Measurements from ENCODE around the gene STAC3. TPM values are rescaled to one million over a fixed set of nuclear protein-coding genes. Genes with fewer than 3 reads are reported as not detected.

Gene STAC3
- total RNA-seq, 1 experiment from 2014 or later: 1,339 TPM

GRCh38 chr12:57234571-57235016 lies 16.4 kb downstream of the STAC3 start:
- Histone ChIP-seq H3K9me3 (replicated peaks) (no peaks in the 10 kb centered on the region), H3K36me3 (peaks cover 53% of the 10 kb centered on the region), H3K27ac (no peak overlapping the region), H3K27me3 (no peaks in the 10 kb centered on the region), H3K4me1 (peaks cover 9% of the 10 kb centered on the region), H3K4me3 (no peak overlapping the region)
- no peak for DNase-seq

GRCh38 chr12:57234233-57234570 lies 16.8 kb downstream of the STAC3 start:
- Histone ChIP-seq H3K4me1 (peaks cover 9% of the 10 kb centered on the region), H3K27me3 (no peaks in the 10 kb centered on the region), H3K36me3 (peaks cover 53% of the 10 kb centered on the region), H3K4me3 (no peak overlapping the region), H3K9me3 (replicated peaks) (no peaks in the 10 kb centered on the region), H3K27ac (no peak overlapping the region)
- DNase-seq: no peak

GRCh38 chr12:57233357-57234232 lies 17.4 kb downstream of the STAC3 start:
- Histone ChIP-seq H3K27ac (no peak overlapping the region), H3K4me1 (peaks cover 15% of the 10 kb centered on the region), H3K36me3 (peaks cover 53% of the 10 kb centered on the region), H3K4me3 (no peak overlapping the region), H3K9me3 (replicated peaks) (no peaks in the 10 kb centered on the region), H3K27me3 (no peaks in the 10 kb centered on the region)
- no peak for DNase-seq

GRCh38 chr12:57232156-57232756 lies 18.7 kb downstream of the STAC3 start:
- Histone ChIP-seq H3K27ac (no peak overlapping the region), H3K4me3 (no peak overlapping the region), H3K27me3 (no peaks in the 10 kb centered on the region), H3K9me3 (replicated peaks) (no peaks in the 10 kb centered on the region), H3K36me3 (peaks cover 53% of the 10 kb centered on the region), H3K4me1 (peaks cover 19% of the 10 kb centered on the region)
- DNase-seq: no peak

GRCh38 chr12:57231276-57232021 lies 19.5 kb downstream of the STAC3 start:
- no peak for DNase-seq
- H3K27me3 ChIP-seq: no peaks in the 10 kb centered on the region
- peaks cover 22% of the 10 kb centered on the region for H3K4me1 ChIP-seq
- peaks cover 53% of the 10 kb centered on the region for H3K36me3 ChIP-seq
- no peak overlapping the region for H3K27ac ChIP-seq
- H3K4me3 ChIP-seq: peak overlapping the region; percentile 73
- H3K9me3 ChIP-seq (replicated peaks): no peaks in the 10 kb centered on the region

- H3K4me1 ChIP-seq: peaks cover 22% of the 10 kb centered on the region
- H3K27ac ChIP-seq: peak overlapping the region; percentile 85
- H3K9me3 ChIP-seq (replicated peaks): no peaks in the 10 kb centered on the region
- DNase-seq: peak in 1 of 2 experiments; percentile 74
- H3K4me3 ChIP-seq: peak overlapping the region; percentile 73
- H3K27me3 ChIP-seq: no peaks in the 10 kb centered on the region
- H3K36me3 ChIP-seq: peaks cover 47% of the 10 kb centered on the region
Measured at GRCh38 chr12:57230381-57231155, 20.4 kb downstream of the STAC3 start.

DNA sequence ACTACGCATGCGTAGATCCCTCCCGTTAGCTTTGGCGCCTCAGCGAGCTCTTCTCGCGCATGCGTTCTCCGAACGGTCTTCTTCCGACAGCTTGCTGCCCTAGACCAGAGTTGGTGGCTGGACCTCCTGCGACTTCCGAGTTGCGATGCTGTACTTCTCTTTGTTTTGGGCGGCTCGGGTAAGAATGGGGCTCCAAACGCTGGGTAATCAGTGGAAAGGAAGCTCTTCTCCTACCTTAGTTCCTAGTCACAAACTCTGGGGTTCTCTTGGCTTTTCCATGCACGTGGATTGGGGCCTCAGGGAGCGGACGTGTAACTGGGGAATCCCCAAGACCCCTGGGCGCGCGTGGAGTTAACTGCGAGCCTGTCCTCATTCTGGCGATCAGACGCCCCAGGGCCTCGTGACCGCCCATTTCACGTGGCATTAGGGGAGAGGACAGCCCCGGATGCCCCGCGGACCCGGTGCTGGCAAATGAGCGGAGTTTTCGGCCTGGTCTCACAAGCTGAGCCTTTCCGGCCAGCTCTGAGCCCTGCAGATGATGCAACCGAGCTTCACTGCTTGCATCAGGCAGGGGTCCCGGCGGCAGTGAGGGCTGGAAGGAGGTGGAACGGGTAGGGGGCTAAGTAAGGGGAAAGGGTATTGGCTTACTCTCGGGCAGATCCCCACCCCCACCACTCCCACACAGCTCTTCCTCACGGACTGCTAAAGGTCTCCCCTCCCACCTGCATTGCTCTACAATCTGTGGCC lies 21.2 kb downstream of the STAC3 start, which contains the start of gene SHMT2:
SHMT2 (plus strand) TSS at position 78 of the 747 bp plus-strand sequence; CDS start at position 146, 68 bp downstream.
- Histone ChIP-seq H3K4me3 (peak within 1 kb of the TSS; percentile 73), H3K4me1 (peaks cover 22% of the 10 kb centered on the region), H3K9me3 (replicated peaks) (no peaks in the 10 kb centered on the region), H3K27me3 (no peaks in the 10 kb centered on the region), H3K36me3 (peaks cover 41% of the 10 kb centered on the region), H3K27ac (peak within 1 kb of the TSS; percentile 85)
- peak; percentile 100 for DNase-seq

- peak in 1 of 2 experiments; percentile 81 for DNase-seq
- no peaks in the 10 kb centered on the region for H3K27me3 ChIP-seq
- H3K4me1 ChIP-seq: peaks cover 22% of the 10 kb centered on the region
- H3K4me3 ChIP-seq: peak overlapping the region; percentile 73
- H3K9me3 ChIP-seq (replicated peaks): no peaks in the 10 kb centered on the region
- H3K36me3 ChIP-seq: peaks cover 35% of the 10 kb centered on the region
- H3K27ac ChIP-seq: peak overlapping the region; percentile 85
Measured at GRCh38 chr12:57229046-57229633, 21.8 kb downstream of the STAC3 start.

- DNase-seq: peak in 1 of 2 experiments; percentile 70
- Histone ChIP-seq H3K9me3 (replicated peaks) (no peaks in the 10 kb centered on the region), H3K27ac (no peak overlapping the region), H3K36me3 (peaks cover 19% of the 10 kb centered on the region), H3K4me3 (peak overlapping the region; percentile 31), H3K4me1 (peaks cover 22% of the 10 kb centered on the region), H3K27me3 (no peaks in the 10 kb centered on the region)
Measured at GRCh38 chr12:57227315-57228115, 23.5 kb downstream of the STAC3 start.

DNA sequence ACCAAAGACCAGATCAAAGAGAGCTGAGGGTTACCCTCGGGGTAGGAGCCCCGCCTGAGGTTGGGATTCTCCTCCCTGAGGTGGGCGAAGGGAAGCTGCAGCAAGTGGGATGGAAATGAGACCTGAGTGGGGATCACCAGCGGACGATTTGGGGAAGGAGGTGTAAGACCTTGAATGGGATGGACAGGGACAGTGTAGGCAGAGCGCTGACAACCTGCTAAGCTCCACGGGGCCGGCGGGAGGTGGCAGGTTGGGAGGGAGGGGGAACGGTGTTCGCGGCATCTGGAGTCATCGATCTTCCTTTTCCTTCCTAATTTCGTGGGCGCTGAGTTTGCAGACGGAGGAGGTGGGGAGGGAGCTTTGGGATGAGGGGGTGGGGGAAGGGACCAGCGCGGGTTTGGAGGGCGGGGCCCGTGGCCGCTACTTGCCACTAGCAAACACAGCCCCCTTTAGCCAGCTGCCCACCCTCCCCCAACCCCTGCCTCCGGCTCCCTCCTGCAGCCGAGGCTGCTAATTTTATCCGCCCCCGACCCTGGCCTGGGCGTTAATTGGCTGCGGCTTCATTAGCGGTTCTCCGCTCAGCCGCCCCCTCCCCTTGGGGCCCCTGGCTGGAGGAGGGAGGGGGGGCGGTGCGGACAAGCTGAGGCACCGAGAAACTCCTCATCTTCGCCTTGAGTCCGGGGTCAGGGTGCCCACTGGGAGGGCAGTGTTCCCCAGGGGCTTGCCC lies 24.2 kb downstream of the STAC3 start:
- Histone ChIP-seq H3K9me3 (replicated peaks) (no peaks in the 10 kb centered on the region), H3K4me1 (peaks cover 22% of the 10 kb centered on the region), H3K36me3 (peaks cover 11% of the 10 kb centered on the region), H3K4me3 (peak overlapping the region; percentile 31), H3K27me3 (no peaks in the 10 kb centered on the region), H3K27ac (no peak overlapping the region)
- peak; percentile 80 to 82 for DNase-seq

- DNase-seq: peak in 1 of 2 experiments; percentile 59
- no peaks in the 10 kb centered on the region for H3K9me3 ChIP-seq (replicated peaks)
- no peaks in the 10 kb centered on the region for H3K27me3 ChIP-seq
Measured at GRCh38 chr12:57225680-57226210, 25.2 kb downstream of the STAC3 start.

More at GRCh38 chr12:57225680-57226210, 25.2 kb downstream of the STAC3 start:
- Histone ChIP-seq H3K36me3 (peaks cover 1% of the 10 kb centered on the region), H3K4me1 (peaks cover 16% of the 10 kb centered on the region), H3K27ac (no peak overlapping the region), H3K4me3 (no peak overlapping the region)

All from SJCRH30 (cell line).